Motor neuron (in vitro differentiated cells): ENCODE results near the gene ROBO2. TPM values are rescaled to one million over a fixed set of nuclear protein-coding genes. Genes with fewer than 3 reads are reported as not detected.

Experiments used
- ATAC-seq, 8 experiments: fragments of 200-7000 bp; cut with Tn5 transposase; replicated peaks in 6 of 8; 2 replicates each; pipeline ENCODE4 v1.8.0; 2021; ENCODE audit warnings: mild to moderate bottlenecking in 8 of 8, moderate library complexity in 8 of 8
- H3K27ac ChIP-seq, 2 donors: fragments of 250-450 bp; sonication (Bioruptor Pico); 2 replicates each; pipeline ENCODE4 v1.9.0; 2021; ENCODE audit warnings: antibody characterized with exemption in 2 of 2, mild to moderate bottlenecking in 2 of 2, moderate library complexity in 1 of 2
- H3K4me1 ChIP-seq, 2 donors: fragments of 250-450 bp; sonication (Bioruptor Pico); replicated peaks in 1 of 2; 2 replicates each; pipeline ENCODE4 v1.6.1; 2021; ENCODE audit warnings: antibody characterized with exemption in 2 of 2, mild to moderate bottlenecking in 2 of 2, moderate library complexity in 1 of 2
- H3K4me3 ChIP-seq, 5 donors: fragments of 250-450 bp; sonication (Bioruptor Pico); 2 replicates each; pipeline ENCODE4 v1.9.0; 2021; ENCODE audit warnings: antibody characterized with exemption in 5 of 5, mild to moderate bottlenecking in 5 of 5, moderate library complexity in 4 of 5
- WGBS, 10 experiments: fragments of 450-650 bp; shearing (Covaris generic); methylation state at CpG; one replicate each; pipeline ENCODE4 v1.0.0; 2022; 5-methylcytosine and 5-hydroxymethylcytosine counted together
- in situ Hi-C, 9 experiments: fragments of 400-800 bp; cut with MboI; loops; one replicate each; pipeline ENCODE4 v1.15.0; 2021; ENCODE audit warnings: low sequenced_read_pairs in 9 of 9, low pct_unique_long_range_greater_than_20kb in 2 of 9; ENCODE audit not compliant: unreplicated experiment in 9 of 9
- total RNA-seq, 8 experiments: library from RNA; unstranded; fragments of 300-600 nt; gene quantifications; 2 replicates each; pipeline versions ENCODE4 v1.2.3 to v1.2.4, GENCODE V29; 2022

The ROBO2 gene
- total RNA-seq, 8 experiments from 2014 or later = 28.3 to 127 (median 41.2) TPM

- peaks cover 7 to 11% of the 10 kb centered on the region in 2 donors for H3K4me1 ChIP-seq
- H3K27ac ChIP-seq = peak overlapping the region in 1 of 2 donors; percentile 56
- peak overlapping the region; percentile 51 to 83 (median 66) for H3K4me3 ChIP-seq
- no peak for ATAC-seq
- 0 to 3% (median 0%) methylated on average over 2 to 9 of the region's 11 CpGs; no CpG with 5 or more reads in 2 of the 10 experiments for WGBS, 10 experiments
- in situ Hi-C loops = loop anchor here in 8 of 9 experiments (25.0 kb wide), 4 partner anchors 222 to 1972 kb away; no protein-coding TSS in a partner anchor
Observed at GRCh38 chr3:77040216-77040615, 317 bp downstream of the ROBO2 start.

GRCh38 chr3:77040926-77041722 is 1.2 kb downstream of the ROBO2 start:
- Histone ChIP-seq H3K4me1 (peaks cover 7 to 11% of the 10 kb centered on the region in 2 donors), H3K4me3 (peak overlapping the region; percentile 51 to 83 (median 66)), H3K27ac (no peak overlapping the region)
- 0 to 46% (median 4%) methylated on average over 3 to 9 of the region's 9 CpGs; no CpG with 5 or more reads in 1 of the 10 experiments for WGBS, 10 experiments
- no peak for ATAC-seq
- in situ Hi-C loops = loop anchor here in 8 of 9 experiments (25.0 kb wide), 4 partner anchors 221 to 1971 kb away; no protein-coding TSS in a partner anchor

GRCh38 chr3:77041811-77042210 is 1.9 kb downstream of the ROBO2 start:
- peak overlapping the region; percentile 51 to 83 (median 66) for H3K4me3 ChIP-seq
- no peak overlapping the region for H3K27ac ChIP-seq
- H3K4me1 ChIP-seq = peaks cover 7 to 11% of the 10 kb centered on the region in 2 donors
- WGBS, 10 experiments = 0 to 76% (median 62%) methylated on average over 2 of the region's 2 CpGs; no CpG with 5 or more reads in 2 of the 10 experiments
- in situ Hi-C loops = loop anchor here in 8 of 9 experiments (25.0 kb wide), 4 partner anchors 220 to 1970 kb away; no protein-coding TSS in a partner anchor
- no peak for ATAC-seq

- no peak for ATAC-seq
- Histone ChIP-seq H3K4me3 (peak overlapping the region; percentile 51 to 83 (median 66)), H3K4me1 (peaks cover 7 to 11% of the 10 kb centered on the region in 2 donors), H3K27ac (no peak overlapping the region)
- in situ Hi-C loops = loop anchor here in 8 of 9 experiments (25.0 kb wide), 4 partner anchors 220 to 1970 kb away; no protein-coding TSS in a partner anchor
- 0 to 100% (median 50%) methylated on average over 1 to 2 of the region's 2 CpGs; no CpG with 5 or more reads in 3 of the 10 experiments for WGBS, 10 experiments
Observed at GRCh38 chr3:77042343-77042742, 2.4 kb downstream of the ROBO2 start.

- 0 to 50% (median 13%) methylated on average over 1 to 2 of the region's 2 CpGs for WGBS, 10 experiments
- ATAC-seq = peak in 1 of 8 experiments; percentile 14
- Histone ChIP-seq H3K4me3 (peak overlapping the region; percentile 51 to 83 (median 66)), H3K4me1 (peaks cover 7 to 11% of the 10 kb centered on the region in 2 donors), H3K27ac (no peak overlapping the region)
- in situ Hi-C loops = loop anchor here in 8 of 9 experiments (25.0 kb wide), 4 partner anchors 219 to 1969 kb away; no protein-coding TSS in a partner anchor
Observed at GRCh38 chr3:77042882-77043281, 3.0 kb downstream of the ROBO2 start.

- WGBS, 10 experiments = 69 to 100% (median 89%) methylated on average over 2 to 3 of the region's 3 CpGs
- H3K4me3 ChIP-seq = no peak overlapping the region
- in situ Hi-C loops = loop anchor here in 8 of 9 experiments (25.0 kb wide), 4 partner anchors 217 to 1967 kb away; no protein-coding TSS in a partner anchor
- no peak for ATAC-seq
- peaks cover 7 to 11% of the 10 kb centered on the region in 2 donors for H3K4me1 ChIP-seq
- no peak overlapping the region for H3K27ac ChIP-seq
Observed at GRCh38 chr3:77045686-77046085, 5.8 kb downstream of the ROBO2 start.

GRCh38 chr3:77048186-77048585 is 8.3 kb downstream of the ROBO2 start:
- H3K27ac ChIP-seq = no peak overlapping the region
- WGBS, 10 experiments = 65 to 100% (median 93%) methylated on average over 2 to 5 of the region's 5 CpGs; no CpG with 5 or more reads in 1 of the 10 experiments
- peaks cover 18 to 23% of the 10 kb centered on the region in 2 donors for H3K4me1 ChIP-seq
- no peak overlapping the region for H3K4me3 ChIP-seq
- ATAC-seq = no peak
- in situ Hi-C loops = loop anchor here in 8 of 9 experiments (25.0 kb wide), 4 partner anchors 214 to 1964 kb away; no protein-coding TSS in a partner anchor

- in situ Hi-C loops = no loop called here
- H3K27ac ChIP-seq = peak overlapping the region in 1 of 2 donors; percentile 58
- H3K4me3 ChIP-seq = peak overlapping the region in 1 of 5 donors; percentile 11
- ATAC-seq = no peak
- 4 to 81% (median 44%) methylated on average over 2 to 5 of the region's 5 CpGs; no CpG with 5 or more reads in 2 of the 10 experiments for WGBS, 10 experiments
- peaks cover 34 to 36% of the 10 kb centered on the region in 2 donors for H3K4me1 ChIP-seq
Observed at GRCh38 chr3:77051591-77051990, 11.7 kb downstream of the ROBO2 start.

- H3K27ac ChIP-seq = no peak overlapping the region
- ATAC-seq = peak in 6 of 8 experiments; percentile 36 to 95 (median 94)
- in situ Hi-C loops = no loop called here
- WGBS, 10 experiments = 0 to 100% (median 0%) methylated on average over 1 to 2 of the region's 2 CpGs
- peak overlapping the region in 1 of 5 donors; percentile 11 for H3K4me3 ChIP-seq
- H3K4me1 ChIP-seq = peaks cover 34 to 36% of the 10 kb centered on the region in 2 donors
Observed at GRCh38 chr3:77052051-77052501, 12.2 kb downstream of the ROBO2 start.

GRCh38 chr3:77052733-77053670 is 13.1 kb downstream of the ROBO2 start:
- in situ Hi-C loops = no loop called here
- WGBS, 10 experiments = 0 to 22% (median 3%) methylated on average over 1 to 2 of the region's 2 CpGs
- H3K4me3 ChIP-seq = no peak overlapping the region
- H3K27ac ChIP-seq = peak overlapping the region in 1 of 2 donors; percentile 33
- ATAC-seq = peak in 2 of 8 experiments; percentile 25 to 78
- peaks cover 34 to 36% of the 10 kb centered on the region in 2 donors for H3K4me1 ChIP-seq

GRCh38 chr3:77053795-77054194 is 13.9 kb downstream of the ROBO2 start:
- WGBS, 10 experiments = 18 to 94% (median 70%) methylated on average over 1 to 2 of the region's 2 CpGs; no CpG with 5 or more reads in 2 of the 10 experiments
- peaks cover 34 to 36% of the 10 kb centered on the region in 2 donors for H3K4me1 ChIP-seq
- no peak overlapping the region for H3K27ac ChIP-seq
- ATAC-seq = no peak
- no peak overlapping the region for H3K4me3 ChIP-seq
- in situ Hi-C loops = no loop called here

GRCh38 chr3:77055841-77056341 is 16.0 kb downstream of the ROBO2 start:
- no peak overlapping the region for H3K27ac ChIP-seq

More at GRCh38 chr3:77055841-77056341, 16.0 kb downstream of the ROBO2 start:
- H3K4me3 ChIP-seq = no peak overlapping the region
- no peak for ATAC-seq
- peaks cover 36% of the 10 kb centered on the region in 2 donors for H3K4me1 ChIP-seq
- 8 to 93% (median 64%) methylated on average over 2 to 4 of the region's 4 CpGs for WGBS, 10 experiments
- in situ Hi-C loops = no loop called here
